Endothelial cell of umbilical vein (primary cell): ENCODE results near the gene DPF3. TPM values are rescaled to one million over a fixed set of nuclear protein-coding genes. Genes with fewer than 3 reads are reported as not detected.

Experiments
- BruUV-seq: library from RNA; stranded (reverse); fragments of 400-500 nt; replicated peaks from 2 replicates; lab custom pipeline; 2021; lab: Mats Ljungman, UMichigan
- CTCF ChIA-PET: fragments of 300-600, 350-600 bp; sonication (Branson Sonifier 250); formaldehyde crosslinking; loops from one replicate; lab custom pipeline; 2021; ENCODE audit warnings: antibody characterized with exemption, inconsistent platforms; lab: Charles Lee
- POLR2A ChIA-PET: fragments of 300-600, 350-600 bp; sonication (Branson Sonifier 250); formaldehyde crosslinking; loops from one replicate; lab custom pipeline; 2021; ENCODE audit warnings: antibody characterized with exemption, inconsistent platforms; lab: Charles Lee
- DNase-seq: peaks from one replicate; pipeline ENCODE4 v3.0.0-alpha.2; 2011; ENCODE audit warnings: low read depth, low spot score
- FAIRE-seq: peaks from 2 replicates; lab custom pipeline; 2011; peaks lifted over from hg19 to GRCh38; lab: Jason Lieb, UNC
- H2AFZ ChIP-seq: 2 replicates; pipeline ENCODE4 v1.6.0; 2012; ENCODE audit warnings: low read depth, low read length, control low read depth, inconsistent platforms
- H3K27ac ChIP-seq: 2 replicates; pipeline ENCODE4 v1.5.1; 2011; ENCODE audit warnings: low read depth, mild to moderate bottlenecking, control low read depth, low read length, moderate library complexity; ENCODE audit not compliant: insufficient read depth
- H3K27me3 ChIP-seq, 2 experiments: 2 replicates each; pipeline versions ENCODE4 v1.6.0 to v1.6.1; 2011; ENCODE audit warnings: low read length in 2 of 2, mixed read lengths in 1 of 2; ENCODE audit not compliant: control insufficient read depth in 2 of 2, insufficient read depth in 2 of 2
- H3K36me3 ChIP-seq, 2 experiments: 2 replicates in 1 of 2; 3 replicates in 1 of 2; pipeline ENCODE4 v1.5.1; 2011; ENCODE audit warnings: low read length in 2 of 2, mild to moderate bottlenecking in 1 of 2, moderate library complexity in 1 of 2; ENCODE audit not compliant: control insufficient read depth in 2 of 2, insufficient read depth in 2 of 2; ENCODE audit errors: extremely low read depth in 1 of 2
- H3K4me1 ChIP-seq: 3 replicates; pipeline ENCODE4 v1.5.1; 2011; ENCODE audit warnings: mild to moderate bottlenecking, low read length; ENCODE audit not compliant: control insufficient read depth, insufficient read depth; ENCODE audit errors: extremely low read depth
- H3K4me2 ChIP-seq: 2 replicates; pipeline ENCODE4 v1.6.1; 2011; ENCODE audit warnings: low read length, control low read depth, mixed read lengths; ENCODE audit not compliant: insufficient read depth
- H3K4me3 ChIP-seq, 3 experiments: fragments of 200-600 bp in 1 of 3; sonication (generic), shearing (Covaris generic) in 1 of 3; replicated peaks in 1 of 3; 2 replicates each; pipeline ENCODE4 v1.5.1; 2011 to 2016; ENCODE audit warnings: control low read depth in 3 of 3, low read length in 3 of 3, mild to moderate bottlenecking in 2 of 3, inconsistent platforms in 1 of 3, low read depth in 1 of 3, moderate library complexity in 1 of 3; ENCODE audit not compliant: insufficient read depth in 1 of 3
- H3K79me2 ChIP-seq: 2 replicates; pipeline ENCODE4 v1.6.0; 2012; ENCODE audit warnings: low read length, inconsistent platforms; ENCODE audit not compliant: control insufficient read depth, insufficient read depth
- H3K9ac ChIP-seq: replicated peaks from 2 replicates; pipeline ENCODE3; 2011; ENCODE audit warnings: low read length, control low read depth; ENCODE audit not compliant: insufficient read depth; ENCODE audit errors: extremely low read depth
- H3K9me1 ChIP-seq: replicated peaks from 3 replicates; pipeline ENCODE4 v1.6.0; 2011; ENCODE audit warnings: mild to moderate bottlenecking, low read length; ENCODE audit not compliant: control insufficient read depth, insufficient read depth; ENCODE audit errors: extremely low read depth
- H3K9me3 ChIP-seq: replicated peaks from 2 replicates; pipeline ENCODE4 v1.5.1; 2012; ENCODE audit warnings: low read length, inconsistent platforms; ENCODE audit not compliant: control insufficient read depth, insufficient read depth
- H4K20me1 ChIP-seq: replicated peaks from 2 replicates; pipeline ENCODE3; 2011; ENCODE audit warnings: mild to moderate bottlenecking, low read length; ENCODE audit not compliant: control insufficient read depth, insufficient read depth; ENCODE audit errors: extremely low read depth
- EZH2 ChIP-seq: IDR thresholded peaks from 2 replicates; pipeline ENCODE4 v1.6.1; 2012; ENCODE audit warnings: borderline replicate concordance, low read depth, mild to moderate bottlenecking, moderate library complexity, low read length, inconsistent platforms; ENCODE audit not compliant: severe bottlenecking
- FOS ChIP-seq: IDR thresholded peaks from 2 replicates; pipeline ENCODE4 v1.6.1; 2011; ENCODE audit warnings: mild to moderate bottlenecking, low read length, moderate library complexity, borderline replicate concordance; ENCODE audit not compliant: insufficient read depth
- GATA2 ChIP-seq: IDR thresholded peaks from 2 replicates; pipeline ENCODE4 v1.7.0; 2011; ENCODE audit warnings: low read depth, mild to moderate bottlenecking, moderate library complexity, mixed read lengths, low read length; ENCODE audit not compliant: insufficient read length, insufficient read depth
- JUN ChIP-seq: IDR thresholded peaks from 2 replicates; pipeline ENCODE4 v1.6.1; 2011; ENCODE audit warnings: borderline replicate concordance, low read depth; ENCODE audit not compliant: insufficient read length, insufficient read depth
- MYC ChIP-seq: IDR thresholded peaks from one replicate; pipeline ENCODE4 v1.6.1; 2011; ENCODE audit warnings: mild to moderate bottlenecking, low read depth, low read length
- POLR2A ChIP-seq: IDR thresholded peaks from 2 replicates; pipeline ENCODE4 v1.6.1; 2012; ENCODE audit warnings: low read depth, mild to moderate bottlenecking, control low read depth, low read length
- POLR2AphosphoS5 ChIP-seq: IDR thresholded peaks from 2 replicates; pipeline ENCODE4 v1.6.1; 2012; ENCODE audit warnings: low read depth, mild to moderate bottlenecking, control low read depth, low read length, moderate library complexity; ENCODE audit not compliant: insufficient read depth
- dilution Hi-C: fragments of 300-500 bp; cut with MboI; formaldehyde crosslinking; loops from one replicate; pipeline ENCODE4 v1.15.0; 2019; ENCODE audit warnings: low sequenced_read_pairs; ENCODE audit not compliant: extremely low pct_ligation_motif_present
- intact Hi-C: fragments of 100-400 bp; cut with micrococcal nuclease; formaldehyde crosslinking; loops from one replicate; pipeline ENCODE4 v1.10.0; 2022
- polyA plus RNA-seq, 4 experiments: library from polyadenylated mRNA; depleted of rRNA in 3 of 4; stranded (reverse) in 3 of 4; unstranded in 1 of 4; fragments of >200 nt; gene quantifications; 2 replicates each; pipeline versions ENCODE4 v1.2.1 to v1.2.3, GENCODE V29; 2011 to 2012; ENCODE audit warnings: missing spikeins in 1 of 4
- total RNA-seq: library from RNA; stranded (reverse); gene quantifications from 2 replicates; pipeline ENCODE4 v1.2.3, GENCODE V29; 2021
- TF ChIP-seq, protein P1 (sequence below), 2 donors: IDR thresholded peaks; 1 replicate in 1 of 2; 2 replicates in 1 of 2; pipeline ENCODE4 v1.5.1; 2011; ENCODE audit warnings: low read length in 2 of 2, mild to moderate bottlenecking in 2 of 2, moderate library complexity in 2 of 2, control low read depth in 1 of 2, inconsistent platforms in 1 of 2, low read depth in 1 of 2; ENCODE audit not compliant: insufficient read depth in 1 of 2; ENCODE audit errors: extremely low read depth in 1 of 2
- TF ChIP-seq, protein P2 (sequence below): IDR thresholded peaks from 2 replicates; pipeline ENCODE4 v1.6.1; 2011; ENCODE audit not compliant: insufficient read depth, insufficient read length

DPF3 gene
- total and polyA plus RNA-seq, 2 donors (not counting 3 experiments of a cell fraction or from before 2014, with no cell fraction given): 2.4 to 3.5 TPM

DNA sequence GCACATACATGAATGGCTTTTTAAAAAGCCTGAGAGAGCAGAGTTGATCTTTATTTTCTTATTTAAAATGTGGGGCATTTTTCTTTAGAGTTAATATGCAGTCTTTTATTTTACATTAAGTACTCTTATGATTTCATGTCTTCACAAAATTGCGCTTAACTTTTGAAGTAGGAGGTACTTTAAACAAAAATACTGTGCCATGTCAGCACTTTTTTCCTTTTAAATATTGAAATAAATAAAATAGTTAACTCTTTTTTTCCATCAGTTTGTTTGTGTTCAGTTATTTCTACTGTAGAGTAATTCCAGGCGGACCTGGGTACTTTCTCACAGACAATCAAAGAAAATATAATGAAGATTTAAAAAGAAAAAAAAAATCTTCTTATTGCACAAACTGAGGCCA is 231.7 kb downstream of the DPF3 start:
- DNase-seq: no peak
- CTCF ChIA-PET: interaction anchor here (0.6 to 1.2 kb wide), 3 partner anchors 10 to 107 kb away, joined by 3 to 4 read pairs (median 3); no protein-coding TSS in a partner anchor
- Histone ChIP-seq H4K20me1 (no peaks in the 10 kb centered on the region), H3K27me3 (no peaks in the 10 kb centered on the region), H3K4me2 (no peak overlapping the region), H3K9me3 (no peaks in the 10 kb centered on the region), H3K36me3 (no peaks in the 10 kb centered on the region), H3K9ac (no peak overlapping the region), H3K79me2 (no peaks in the 10 kb centered on the region), H3K4me3 (no peak overlapping the region), H3K4me1 (peaks cover 49% of the 10 kb centered on the region), H3K9me1 (no peaks in the 10 kb centered on the region), H3K27ac (no peak overlapping the region), H2AFZ (no peak overlapping the region)
- no peak for TF ChIP-seq MYC
- TF ChIP-seq JUN: no peak
- TF ChIP-seq POLR2AphosphoS5: no peak
- no peak for TF ChIP-seq POLR2A
- TF ChIP-seq, protein P1, sequence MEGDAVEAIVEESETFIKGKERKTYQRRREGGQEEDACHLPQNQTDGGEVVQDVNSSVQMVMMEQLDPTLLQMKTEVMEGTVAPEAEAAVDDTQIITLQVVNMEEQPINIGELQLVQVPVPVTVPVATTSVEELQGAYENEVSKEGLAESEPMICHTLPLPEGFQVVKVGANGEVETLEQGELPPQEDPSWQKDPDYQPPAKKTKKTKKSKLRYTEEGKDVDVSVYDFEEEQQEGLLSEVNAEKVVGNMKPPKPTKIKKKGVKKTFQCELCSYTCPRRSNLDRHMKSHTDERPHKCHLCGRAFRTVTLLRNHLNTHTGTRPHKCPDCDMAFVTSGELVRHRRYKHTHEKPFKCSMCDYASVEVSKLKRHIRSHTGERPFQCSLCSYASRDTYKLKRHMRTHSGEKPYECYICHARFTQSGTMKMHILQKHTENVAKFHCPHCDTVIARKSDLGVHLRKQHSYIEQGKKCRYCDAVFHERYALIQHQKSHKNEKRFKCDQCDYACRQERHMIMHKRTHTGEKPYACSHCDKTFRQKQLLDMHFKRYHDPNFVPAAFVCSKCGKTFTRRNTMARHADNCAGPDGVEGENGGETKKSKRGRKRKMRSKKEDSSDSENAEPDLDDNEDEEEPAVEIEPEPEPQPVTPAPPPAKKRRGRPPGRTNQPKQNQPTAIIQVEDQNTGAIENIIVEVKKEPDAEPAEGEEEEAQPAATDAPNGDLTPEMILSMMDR (IDR thresholded peaks at IDR 0.05; ENCODE audit: extremely low read depth in 1 of 2, insufficient read depth in 1 of 2, low read depth in 1 of 2, low read length in 2 of 2): no peak
- TF ChIP-seq EZH2: no peak
- TF ChIP-seq, protein P2, sequence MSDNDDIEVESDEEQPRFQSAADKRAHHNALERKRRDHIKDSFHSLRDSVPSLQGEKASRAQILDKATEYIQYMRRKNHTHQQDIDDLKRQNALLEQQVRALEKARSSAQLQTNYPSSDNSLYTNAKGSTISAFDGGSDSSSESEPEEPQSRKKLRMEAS: no peak
- TF ChIP-seq GATA2: no peak
- TF ChIP-seq FOS: no peak
- intact Hi-C loops (no loop called here), dilution Hi-C loops (no loop called here)
- POLR2A ChIA-PET: interaction anchor here (0.6 kb wide), 2 partner anchors 8 to 148 kb away, joined by 3 to 6 read pairs; no protein-coding TSS in a partner anchor
- BruUV-seq: no TSS peak
- FAIRE-seq: no peak
